ENCODE measurements around the gene RARRES2.
A peak's percentile ranks its signal among the peaks of the same experiment; 100 is the strongest.

DNA sequence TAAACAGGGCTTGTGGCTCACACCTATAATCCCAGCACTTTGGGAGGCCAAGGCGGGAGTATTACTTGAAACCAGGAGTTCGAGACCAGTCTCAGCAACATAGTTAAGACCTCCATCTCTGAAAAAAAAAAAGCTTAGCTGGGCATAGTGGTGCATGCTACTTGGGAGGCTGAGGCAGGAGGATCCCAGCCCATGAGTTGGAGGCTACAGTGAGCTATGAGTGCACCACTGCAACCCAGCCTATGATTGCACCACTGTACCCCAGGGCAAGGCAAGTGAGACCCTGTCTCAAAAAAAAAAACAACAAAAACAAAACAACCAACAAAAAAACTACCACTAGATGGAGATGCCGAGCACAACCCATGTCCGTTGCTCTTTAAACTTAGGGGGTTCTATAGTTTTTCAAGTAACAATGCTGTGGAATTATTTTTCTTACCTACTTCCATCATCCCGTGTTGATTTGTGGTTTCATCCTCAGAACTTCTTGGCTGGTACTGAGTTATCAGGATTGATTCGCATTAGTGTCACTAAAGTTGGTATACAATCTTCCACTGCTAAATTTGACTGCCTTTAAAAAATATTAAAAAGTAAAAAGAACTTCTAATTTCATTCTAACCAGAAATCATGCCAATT, 15.0 kb upstream of the RARRES2 start:
- TF ChIP-seq, protein P1, sequence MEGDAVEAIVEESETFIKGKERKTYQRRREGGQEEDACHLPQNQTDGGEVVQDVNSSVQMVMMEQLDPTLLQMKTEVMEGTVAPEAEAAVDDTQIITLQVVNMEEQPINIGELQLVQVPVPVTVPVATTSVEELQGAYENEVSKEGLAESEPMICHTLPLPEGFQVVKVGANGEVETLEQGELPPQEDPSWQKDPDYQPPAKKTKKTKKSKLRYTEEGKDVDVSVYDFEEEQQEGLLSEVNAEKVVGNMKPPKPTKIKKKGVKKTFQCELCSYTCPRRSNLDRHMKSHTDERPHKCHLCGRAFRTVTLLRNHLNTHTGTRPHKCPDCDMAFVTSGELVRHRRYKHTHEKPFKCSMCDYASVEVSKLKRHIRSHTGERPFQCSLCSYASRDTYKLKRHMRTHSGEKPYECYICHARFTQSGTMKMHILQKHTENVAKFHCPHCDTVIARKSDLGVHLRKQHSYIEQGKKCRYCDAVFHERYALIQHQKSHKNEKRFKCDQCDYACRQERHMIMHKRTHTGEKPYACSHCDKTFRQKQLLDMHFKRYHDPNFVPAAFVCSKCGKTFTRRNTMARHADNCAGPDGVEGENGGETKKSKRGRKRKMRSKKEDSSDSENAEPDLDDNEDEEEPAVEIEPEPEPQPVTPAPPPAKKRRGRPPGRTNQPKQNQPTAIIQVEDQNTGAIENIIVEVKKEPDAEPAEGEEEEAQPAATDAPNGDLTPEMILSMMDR (IDR thresholded peaks at IDR 0.05) = peak; percentile 95
- TF ChIP-seq SIN3A (IDR thresholded peaks at IDR 0.05; ENCODE audit: borderline replicate concordance, low read depth, low read length) (no peak), POLR2AphosphoS5 (IDR thresholded peaks at IDR 0.05; ENCODE audit: low read depth, low read length) (no peak), CHD2 (IDR thresholded peaks at IDR 0.05; ENCODE audit: low read length, partially characterized antibody) (no peak), RCOR1 (IDR thresholded peaks at IDR 0.05; ENCODE audit: low read length) (no peak), EP300 (IDR thresholded peaks at IDR 0.05; ENCODE audit: borderline replicate concordance in 1 of 2, low read depth in 1 of 2, low read length in 1 of 2) (no peak), GATA2 (CRISPR knock-in tag; IDR thresholded peaks at IDR 0.05) (no peak)
- TF ChIP-seq, protein P2, sequence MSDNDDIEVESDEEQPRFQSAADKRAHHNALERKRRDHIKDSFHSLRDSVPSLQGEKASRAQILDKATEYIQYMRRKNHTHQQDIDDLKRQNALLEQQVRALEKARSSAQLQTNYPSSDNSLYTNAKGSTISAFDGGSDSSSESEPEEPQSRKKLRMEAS (IDR thresholded peaks at IDR 0.05; ENCODE audit: low read depth) = no peak
- TF ChIP-seq, protein P3, sequence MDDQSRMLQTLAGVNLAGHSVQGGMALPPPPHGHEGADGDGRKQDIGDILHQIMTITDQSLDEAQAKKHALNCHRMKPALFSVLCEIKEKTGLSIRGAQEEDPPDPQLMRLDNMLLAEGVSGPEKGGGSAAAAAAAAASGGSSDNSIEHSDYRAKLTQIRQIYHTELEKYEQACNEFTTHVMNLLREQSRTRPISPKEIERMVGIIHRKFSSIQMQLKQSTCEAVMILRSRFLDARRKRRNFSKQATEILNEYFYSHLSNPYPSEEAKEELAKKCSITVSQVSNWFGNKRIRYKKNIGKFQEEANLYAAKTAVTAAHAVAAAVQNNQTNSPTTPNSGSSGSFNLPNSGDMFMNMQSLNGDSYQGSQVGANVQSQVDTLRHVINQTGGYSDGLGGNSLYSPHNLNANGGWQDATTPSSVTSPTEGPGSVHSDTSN (IDR thresholded peaks at IDR 0.05) = no peak
- TF ChIP-seq, protein P4, sequence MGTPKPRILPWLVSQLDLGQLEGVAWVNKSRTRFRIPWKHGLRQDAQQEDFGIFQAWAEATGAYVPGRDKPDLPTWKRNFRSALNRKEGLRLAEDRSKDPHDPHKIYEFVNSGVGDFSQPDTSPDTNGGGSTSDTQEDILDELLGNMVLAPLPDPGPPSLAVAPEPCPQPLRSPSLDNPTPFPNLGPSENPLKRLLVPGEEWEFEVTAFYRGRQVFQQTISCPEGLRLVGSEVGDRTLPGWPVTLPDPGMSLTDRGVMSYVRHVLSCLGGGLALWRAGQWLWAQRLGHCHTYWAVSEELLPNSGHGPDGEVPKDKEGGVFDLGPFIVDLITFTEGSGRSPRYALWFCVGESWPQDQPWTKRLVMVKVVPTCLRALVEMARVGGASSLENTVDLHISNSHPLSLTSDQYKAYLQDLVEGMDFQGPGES (IDR thresholded peaks at IDR 0.05; ENCODE audit: low read depth, low read length) = no peak

All from SK-N-SH (cell line).